Liver (tissue), 9 donors: ENCODE data around the gene PZP. TPM values are rescaled to one million over a fixed set of nuclear protein-coding genes. Genes with fewer than 3 reads are reported as not detected.

ENCODE experiments used
- DNase-seq: peaks from one replicate; pipeline ENCODE4 v3.0.0-alpha.2; 2017; ENCODE audit warnings: low spot score
- H3K27ac ChIP-seq, 2 donors: one replicate each; pipeline ENCODE4 v1.7.0; 2013; ENCODE audit warnings: inconsistent platforms in 2 of 2, low read length in 2 of 2, control low read depth in 1 of 2, low read depth in 1 of 2, mild to moderate bottlenecking in 1 of 2
- H3K27me3 ChIP-seq, 4 donors: one replicate each; pipeline versions ENCODE4 v1.6.1 to v1.7.0; 2013; ENCODE audit warnings: low read length in 3 of 4, inconsistent platforms in 1 of 4, mild to moderate bottlenecking in 1 of 4, moderate library complexity in 1 of 4; ENCODE audit not compliant: control insufficient read depth in 4 of 4, insufficient read depth in 4 of 4
- H3K36me3 ChIP-seq, 4 donors: one replicate each; pipeline versions ENCODE4 v1.6.1 to v1.7.0; 2013; ENCODE audit warnings: low read length in 3 of 4, mild to moderate bottlenecking in 3 of 4, low read depth in 1 of 4, moderate library complexity in 1 of 4; ENCODE audit not compliant: control insufficient read depth in 4 of 4, insufficient read depth in 3 of 4
- H3K4me1 ChIP-seq, 4 donors: one replicate each; pipeline versions ENCODE4 v1.6.1 to v1.7.0; 2013; ENCODE audit warnings: low read length in 3 of 4, mild to moderate bottlenecking in 3 of 4, moderate library complexity in 1 of 4; ENCODE audit not compliant: control insufficient read depth in 4 of 4, insufficient read depth in 4 of 4
- H3K4me3 ChIP-seq, 3 donors: one replicate each; pipeline versions ENCODE4 v1.6.1 to v1.7.0; 2013; ENCODE audit warnings: low read length in 3 of 3, control low read depth in 1 of 3, low read depth in 1 of 3, mild to moderate bottlenecking in 1 of 3
- H3K9ac ChIP-seq, 2 donors: one replicate each; pipeline ENCODE4 v1.7.0; 2013; ENCODE audit warnings: low read length in 2 of 2, mild to moderate bottlenecking in 2 of 2, moderate library complexity in 2 of 2, control low read depth in 1 of 2, low read depth in 1 of 2
- H3K9me3 ChIP-seq, 4 donors: one replicate each; pipeline versions ENCODE4 v1.6.1 to v1.7.0; 2013; ENCODE audit warnings: low read length in 3 of 4; ENCODE audit not compliant: control insufficient read depth in 4 of 4
- ATF3 ChIP-seq: IDR thresholded peaks from 2 replicates; pipeline ENCODE4 v1.6.1; 2016; ENCODE audit warnings: antibody characterized with exemption
- EGR1 ChIP-seq, 2 donors: IDR thresholded peaks; 2 replicates each; pipeline ENCODE4 v1.6.1; 2016 to 2018; ENCODE audit warnings: antibody characterized with exemption in 2 of 2, low read depth in 2 of 2
- FOXA1 ChIP-seq: IDR thresholded peaks from 2 replicates; pipeline ENCODE4 v1.6.1; 2016; ENCODE audit warnings: antibody characterized with exemption
- FOXA2 ChIP-seq: IDR thresholded peaks from 2 replicates; pipeline ENCODE4 v1.6.1; 2016; ENCODE audit warnings: antibody characterized with exemption
- GABPA ChIP-seq, 2 donors: IDR thresholded peaks in 1 of 2; conservative IDR thresholded peaks in 1 of 2; 2 replicates each; pipeline ENCODE4 v1.6.1; 2016; ENCODE audit warnings: antibody characterized with exemption in 2 of 2, mild to moderate bottlenecking in 1 of 2, moderate library complexity in 1 of 2
- HNF4A ChIP-seq, 2 donors: conservative IDR thresholded peaks; 2 replicates each; pipeline ENCODE4 v1.6.1; 2016; ENCODE audit warnings: antibody characterized with exemption in 2 of 2, mild to moderate bottlenecking in 2 of 2
- HNF4G ChIP-seq: IDR thresholded peaks from 2 replicates; pipeline ENCODE4 v1.6.1; 2016; ENCODE audit warnings: antibody characterized with exemption
- JUND ChIP-seq, 2 donors: IDR thresholded peaks; 2 replicates each; pipeline ENCODE4 v1.6.1; 2016; ENCODE audit warnings: antibody characterized with exemption in 2 of 2
- MAX ChIP-seq: IDR thresholded peaks from 2 replicates; pipeline ENCODE4 v1.6.1; 2016; ENCODE audit warnings: antibody characterized with exemption
- NR2F2 ChIP-seq: IDR thresholded peaks from 2 replicates; pipeline ENCODE4 v1.6.1; 2016; ENCODE audit warnings: antibody characterized with exemption
- RAD21 ChIP-seq, 2 donors: IDR thresholded peaks; 2 replicates each; pipeline ENCODE4 v1.6.1; 2016; ENCODE audit warnings: antibody characterized with exemption in 2 of 2, mild to moderate bottlenecking in 2 of 2
- REST ChIP-seq: IDR thresholded peaks from 2 replicates; pipeline ENCODE4 v1.6.1; 2016; ENCODE audit warnings: antibody characterized with exemption, mild to moderate bottlenecking
- RXRA ChIP-seq, 2 donors: IDR thresholded peaks; 2 replicates each; pipeline ENCODE4 v1.6.1; 2017 to 2018; ENCODE audit warnings: antibody characterized with exemption in 2 of 2, mild to moderate bottlenecking in 1 of 2
- SP1 ChIP-seq: IDR thresholded peaks from 2 replicates; pipeline ENCODE4 v1.6.1; 2018; ENCODE audit warnings: antibody characterized with exemption, mild to moderate bottlenecking
- TAF1 ChIP-seq: conservative IDR thresholded peaks from 2 replicates; pipeline ENCODE4 v1.6.1; 2016; ENCODE audit warnings: antibody characterized with exemption, mild to moderate bottlenecking
- YY1 ChIP-seq: IDR thresholded peaks from 2 replicates; pipeline ENCODE4 v1.6.1; 2016; ENCODE audit warnings: antibody characterized with exemption, mild to moderate bottlenecking
- ZBTB33 ChIP-seq: IDR thresholded peaks from 2 replicates; pipeline ENCODE4 v1.6.1; 2016; ENCODE audit warnings: antibody characterized with exemption
- WGBS: extraction: QIAGEN DNeasy Blood & Tissue Kit; methylation state at CpG from one replicate; pipeline ENCODE4 v1.1.7; 2013; 5-methylcytosine and 5-hydroxymethylcytosine counted together
- polyA plus RNA-seq, 2 donors: library from polyadenylated mRNA; stranded (reverse) in 1 of 2; unstranded in 1 of 2; fragments of 200-250 nt in 1 of 2; fragments of >200 nt in 1 of 2; fragmentation: Nextera tagmentation in 1 of 2; extraction: Ambion mirVana in 1 of 2; gene quantifications; one replicate each; pipeline versions ENCODE4 v1.2.1 to v1.2.3, GENCODE V29; 2013 to 2015
- total RNA-seq, 2 donors: library from RNA; depleted of rRNA; stranded (reverse); fragments of >200 nt; gene quantifications; one replicate each; pipeline ENCODE4 v1.2.3, GENCODE V29; 2014
- donor health status: healthy.
- donor health status: healthy.
- donor health status: healthy.
- donor health status: healthy.
- donor health status: healthy.

The PZP gene
- total and polyA plus RNA-seq, 4 donors, result 0.05 to 18.7 (median 2.8) TPM

- Histone ChIP-seq H3K27ac (peak overlapping the region; percentile 10 to 42), H3K4me3 (no peak overlapping the region), H3K9ac (no peak overlapping the region), H3K27me3 (no peaks in the 10 kb centered on the region), H3K9me3 (no peaks in the 10 kb centered on the region), H3K36me3 (no peaks in the 10 kb centered on the region), H3K4me1 (peaks cover 2 to 40% (median 27%) of the 10 kb centered on the region in 4 donors)
- no peak for TF ChIP-seq HNF4A (conservative IDR thresholded peaks at IDR 0.05)
- no peak for TF ChIP-seq RXRA (IDR thresholded peaks at IDR 0.05)
- TF ChIP-seq FOXA1, result no peak
- TF ChIP-seq REST, result no peak
- TF ChIP-seq ATF3, result no peak
- TF ChIP-seq ZBTB33, result no peak
- no peak for TF ChIP-seq RAD21 (IDR thresholded peaks at IDR 0.05)
- TF ChIP-seq MAX, result no peak
- no peak for DNase-seq
- WGBS, result 41% methylated on average over 1 of the region's 1 CpG
Observed at GRCh38 chr12:9133216-9133916, 74.8 kb downstream of the PZP start.

- Histone ChIP-seq H3K27ac (peak overlapping the region; percentile 73 to 74), H3K4me3 (no peak overlapping the region), H3K9ac (no peak overlapping the region), H3K4me1 (peaks cover 2 to 40% (median 27%) of the 10 kb centered on the region in 4 donors), H3K9me3 (no peaks in the 10 kb centered on the region), H3K36me3 (no peaks in the 10 kb centered on the region), H3K27me3 (no peaks in the 10 kb centered on the region)
- no peak for DNase-seq
- WGBS, result 20% methylated on average over 1 of the region's 1 CpG
- TF ChIP-seq FOXA1, result peak; percentile 95
- TF ChIP-seq ATF3, result peak; percentile 90
- peak in 1 of 2 donors; percentile 69 for TF ChIP-seq GABPA (IDR thresholded peaks at IDR 0.05 in 1 of 2, conservative IDR thresholded peaks at IDR 0.05 in 1 of 2)
- TF ChIP-seq HNF4G, result peak; percentile 93
- TF ChIP-seq TAF1, result no peak
- TF ChIP-seq JUND (IDR thresholded peaks at IDR 0.05), result peak; percentile 93 to 95
- peak; percentile 90 for TF ChIP-seq REST
- TF ChIP-seq RXRA (IDR thresholded peaks at IDR 0.05), result peak; percentile 97
- TF ChIP-seq MAX, result peak; percentile 81
- peak; percentile 94 for TF ChIP-seq ZBTB33
- peak; percentile 54 to 84 for TF ChIP-seq EGR1 (IDR thresholded peaks at IDR 0.05; ENCODE audit: low read depth in 2 of 2)
- TF ChIP-seq YY1, result peak; percentile 89
- TF ChIP-seq NR2F2, result peak; percentile 81
- peak; percentile 98 to 99 for TF ChIP-seq HNF4A (conservative IDR thresholded peaks at IDR 0.05)
- peak; percentile 92 for TF ChIP-seq FOXA2
- TF ChIP-seq RAD21 (IDR thresholded peaks at IDR 0.05), result peak; percentile 68 to 76
- peak; percentile 98 for TF ChIP-seq SP1
Observed at GRCh38 chr12:9132008-9132535, 76.1 kb downstream of the PZP start.
